LHCN-M2 (cell line): Measurements from ENCODE around the gene KCNE5. TPM values are rescaled to one million over a fixed set of nuclear protein-coding genes. Genes with fewer than 3 reads are reported as not detected.
"Not testable (repeated sequence)": the region's sequence is repeated elsewhere in the genome, so short reads cannot be mapped to it uniquely, and the experiment has no call there.

Source experiments
- DNase-seq: peaks from one replicate; pipeline ENCODE4 v3.0.0-alpha.2; 2012; ENCODE audit warnings: low read depth
- polyA plus RNA-seq: library from polyadenylated mRNA; unstranded; fragments of >200 nt; gene quantifications from one replicate; pipeline ENCODE4 v1.2.1, GENCODE V29; 2012; ENCODE audit warnings: missing spikeins
- total RNA-seq: library from RNA; depleted of rRNA; stranded (reverse); fragments of >200 nt; gene quantifications from 2 replicates; pipeline ENCODE4 v1.2.3, GENCODE V29; 2014; rRNA removed

Gene KCNE5
- 0.06 and 0.29 TPM in 2 replicates for total RNA-seq
- 0.32 TPM for polyA plus RNA-seq

DNA sequence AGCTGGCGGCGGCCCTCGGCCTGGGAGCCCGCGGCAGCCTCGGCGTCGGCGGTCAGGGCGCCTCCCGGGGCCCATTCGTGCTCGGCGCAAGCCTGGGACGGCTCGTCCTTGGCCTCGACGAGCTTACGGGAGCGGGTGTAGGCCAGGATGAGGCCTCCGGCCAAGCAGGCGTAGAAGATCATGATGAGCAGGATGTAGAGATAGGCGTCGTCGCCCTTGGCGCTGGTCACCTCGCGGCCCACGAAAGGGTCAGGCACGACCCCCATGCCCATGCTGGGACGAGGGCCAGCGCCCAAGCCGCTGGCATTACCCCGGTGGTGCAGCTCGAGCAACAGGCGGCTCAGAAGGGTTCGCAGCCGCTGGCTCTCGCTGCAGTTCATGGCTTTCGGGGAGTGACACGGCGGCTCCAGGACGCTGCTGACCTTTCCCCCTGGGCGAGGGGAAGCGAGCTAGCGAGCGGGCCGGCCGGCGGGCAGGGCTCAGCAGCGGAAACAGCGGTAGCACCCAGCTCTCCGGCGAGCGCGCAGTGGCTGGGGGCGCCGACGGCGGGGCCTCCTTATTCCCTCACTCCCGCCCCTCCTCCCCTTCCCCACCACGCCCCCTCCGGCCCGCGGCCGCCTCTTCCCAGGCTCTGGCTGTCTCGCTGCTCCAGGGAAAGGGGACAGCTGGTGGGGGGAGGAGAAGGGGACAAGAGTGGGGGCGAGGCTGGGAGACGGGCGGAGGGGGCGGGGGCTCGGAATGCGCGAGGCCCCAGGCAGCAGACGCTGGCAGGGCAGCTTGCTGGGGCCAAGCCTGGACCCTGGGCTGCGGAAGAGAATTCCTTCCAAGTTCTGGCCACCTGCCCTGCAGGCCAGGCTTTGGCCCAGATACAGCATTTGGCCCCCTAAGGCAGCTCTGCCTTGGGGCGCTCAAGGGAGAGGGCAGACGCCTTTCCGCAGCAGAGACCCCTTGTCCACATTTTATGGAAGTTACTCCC is at the start of gene KCNE5:
Gene KCNE5, minus strand, starts transcription at position 532 of the 976 bp plus-strand sequence. Its CDS starts 152 bp downstream, at position 380.
- DNase-seq, result no peak

GRCh38 chrX:109672239-109672638 is 47.3 kb upstream of the KCNE5 start:
- DNase-seq, result no peak

DNA sequence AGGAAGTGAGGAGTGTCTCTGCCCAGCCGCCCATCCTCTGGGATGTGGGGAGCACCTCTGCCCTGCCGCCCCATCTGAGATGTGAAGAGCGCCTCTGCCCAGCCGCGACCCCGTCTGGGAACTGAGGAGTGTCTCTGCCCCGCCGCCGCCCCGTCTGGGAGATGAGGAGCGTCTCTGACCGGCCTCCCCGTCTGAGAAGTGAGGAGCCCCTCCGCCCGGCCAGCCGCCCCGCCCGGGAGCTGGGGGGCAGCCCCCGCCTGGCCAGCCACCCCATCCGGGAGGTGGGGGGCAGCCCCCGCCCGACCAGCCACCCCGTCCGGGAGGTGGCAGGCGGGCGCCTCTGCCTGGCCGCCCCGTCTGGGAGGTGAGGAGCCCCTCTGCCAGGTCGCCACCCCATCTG is 46.2 kb upstream of the KCNE5 start:
- not testable (repeated sequence) for DNase-seq

- no peak for DNase-seq
Observed at GRCh38 chrX:109667986-109668385, 43.0 kb upstream of the KCNE5 start.

DNA sequence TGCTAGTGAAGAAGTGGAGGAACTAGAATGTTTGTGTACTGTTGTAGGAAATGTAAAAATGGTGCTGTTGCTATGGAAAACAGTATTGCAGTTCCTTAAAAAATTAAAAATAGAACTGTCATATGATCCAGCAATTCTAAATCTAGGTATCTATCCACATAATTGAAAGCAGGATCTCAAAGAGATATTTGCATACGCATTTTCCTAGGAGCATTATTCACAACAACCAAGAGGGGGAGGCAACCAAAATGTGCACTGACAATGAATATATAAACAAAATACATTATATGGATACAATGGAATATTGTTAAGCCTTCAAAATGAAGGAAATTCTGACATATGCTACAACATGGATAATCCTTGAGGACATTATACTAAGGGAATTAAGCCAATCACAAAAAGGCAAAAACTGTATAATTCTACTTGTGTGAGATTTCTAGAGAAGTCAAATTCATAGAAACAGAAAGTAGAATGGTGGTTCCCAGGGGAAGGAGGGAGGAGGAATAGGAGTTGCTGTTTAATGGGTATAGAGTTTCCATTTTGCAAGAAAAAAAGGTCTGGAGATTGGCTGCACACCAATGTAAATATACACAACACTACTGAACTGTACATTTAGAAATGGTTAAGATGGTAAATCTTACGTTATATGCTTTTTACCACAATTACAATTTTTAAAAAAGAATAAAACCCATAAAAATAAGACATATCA is 35.6 kb upstream of the KCNE5 start:
- DNase-seq, result peak; percentile 7

GRCh38 chrX:109658391-109658790 is 33.4 kb upstream of the KCNE5 start:
- no peak for DNase-seq

DNA sequence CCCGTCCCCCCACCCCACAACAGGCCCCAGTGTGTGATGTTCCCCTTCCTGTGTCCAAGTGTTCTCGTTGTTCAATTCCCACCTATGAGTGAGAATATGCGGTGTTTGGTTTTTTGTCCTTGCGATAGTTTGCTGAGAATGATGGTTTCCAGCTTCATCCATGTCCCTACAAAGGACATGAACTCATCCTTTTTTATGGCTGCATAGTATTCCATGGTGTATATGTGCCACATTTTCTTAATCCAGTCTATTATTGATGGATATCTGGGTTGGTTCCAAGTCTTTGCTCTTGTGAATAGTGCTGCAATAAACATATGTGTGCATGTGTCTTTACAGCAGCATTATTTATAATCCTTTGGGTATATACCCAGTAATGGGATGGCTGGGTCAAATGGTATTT is 32.4 kb upstream of the KCNE5 start:
- not testable (repeated sequence) for DNase-seq

- no peak for DNase-seq
Observed at GRCh38 chrX:109656774-109657173, 31.8 kb upstream of the KCNE5 start.

DNA sequence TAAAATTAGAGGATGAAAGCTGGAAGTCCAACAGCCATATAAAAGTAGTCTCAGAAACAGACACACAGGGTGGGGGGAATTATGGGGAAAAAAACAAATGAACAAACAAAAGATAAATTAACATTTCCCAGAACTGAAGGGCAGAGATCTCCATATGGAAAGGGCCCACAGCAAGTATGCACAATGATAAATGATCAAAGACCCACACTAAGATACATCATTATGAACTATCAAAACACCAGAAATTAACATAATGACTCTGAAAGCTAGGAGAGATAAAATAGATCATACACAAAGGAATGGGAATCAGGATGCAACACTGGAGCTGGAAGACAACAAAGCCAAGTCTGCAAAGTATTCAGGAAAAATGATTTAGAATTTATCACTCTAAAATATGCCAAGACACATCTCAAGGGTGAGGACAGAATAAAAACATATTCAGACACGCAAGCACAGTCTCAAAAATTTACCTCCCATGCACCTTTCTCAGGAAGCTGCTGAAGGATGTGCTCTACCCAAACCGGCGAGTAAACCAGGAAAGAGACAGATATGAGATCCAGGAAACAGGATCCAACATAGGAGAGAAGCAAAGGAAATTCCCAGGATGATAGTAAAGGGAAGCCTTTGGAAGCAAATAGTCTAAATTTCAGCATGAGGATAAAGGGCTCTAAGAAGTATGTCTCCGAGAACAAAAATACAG is 30.7 kb upstream of the KCNE5 start:
- no peak for DNase-seq

DNA sequence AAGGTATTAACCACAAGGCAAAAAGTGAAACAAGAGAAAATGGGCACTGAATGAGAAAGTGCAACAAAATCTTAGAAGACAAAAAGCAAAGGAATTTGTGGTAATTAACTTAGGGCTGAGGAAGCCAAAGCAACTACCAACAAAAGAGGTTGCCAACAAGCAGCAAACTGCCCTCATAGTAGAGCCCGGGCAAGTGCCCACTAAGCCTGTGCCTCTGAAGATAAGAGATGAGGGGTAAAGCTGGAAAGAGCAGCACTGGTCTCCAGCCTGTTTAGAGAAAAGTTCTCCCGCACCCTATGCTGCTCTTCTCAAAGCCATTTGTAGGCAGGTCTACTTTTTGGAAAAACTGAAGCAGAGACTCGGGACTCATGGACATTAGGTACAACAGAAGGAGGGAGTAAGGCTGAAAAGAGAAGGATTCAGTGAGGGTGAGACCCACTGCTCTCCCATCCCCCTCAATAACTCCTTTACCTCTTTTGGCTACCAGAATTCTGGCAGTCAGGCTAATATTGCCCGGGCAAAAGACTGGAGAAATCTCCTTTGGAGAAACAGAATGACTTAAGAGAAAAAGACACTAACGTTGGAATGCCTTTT is 29.6 kb upstream of the KCNE5 start:
- no peak for DNase-seq

GRCh38 chrX:109644671-109645070 is 19.7 kb upstream of the KCNE5 start:
- not testable (repeated sequence) for DNase-seq

DNA sequence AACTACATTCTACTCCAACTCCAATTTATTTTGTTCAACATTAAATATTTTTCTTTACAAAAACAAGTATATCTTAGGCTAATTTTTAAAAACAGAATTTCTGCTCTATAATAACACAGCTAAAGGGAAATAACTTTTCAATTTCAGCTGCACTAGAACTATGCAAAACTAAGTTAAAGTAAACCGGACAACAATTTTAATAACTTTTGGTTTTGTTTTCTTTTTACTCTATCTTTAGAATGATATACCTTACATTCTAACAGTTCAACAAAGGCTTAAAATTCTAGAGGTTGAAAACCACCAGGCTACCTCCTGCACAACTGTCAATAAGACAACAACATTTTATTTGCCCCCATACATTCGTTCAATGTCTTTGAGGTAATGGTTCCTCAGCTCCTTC is 18.7 kb upstream of the KCNE5 start:
- no peak for DNase-seq

DNA sequence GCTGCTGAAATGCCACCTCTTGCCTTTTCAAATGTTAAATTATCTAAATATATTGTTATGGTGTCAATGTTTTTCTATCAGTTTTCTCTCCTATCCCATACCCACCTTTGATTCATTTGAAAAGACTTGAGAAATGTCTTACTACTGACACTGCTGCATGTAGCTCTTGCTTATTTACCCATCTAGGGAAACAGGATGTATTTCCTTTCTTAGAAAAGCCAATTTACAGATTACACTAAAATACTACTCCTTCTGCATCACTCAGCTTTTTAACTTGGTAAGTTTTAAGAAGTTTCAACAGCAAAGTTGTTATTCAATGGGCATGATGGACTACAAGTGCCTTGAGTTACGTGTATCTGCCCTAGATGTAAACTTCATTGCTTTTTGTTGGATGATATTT is 13.2 kb upstream of the KCNE5 start:
- no peak for DNase-seq

DNA sequence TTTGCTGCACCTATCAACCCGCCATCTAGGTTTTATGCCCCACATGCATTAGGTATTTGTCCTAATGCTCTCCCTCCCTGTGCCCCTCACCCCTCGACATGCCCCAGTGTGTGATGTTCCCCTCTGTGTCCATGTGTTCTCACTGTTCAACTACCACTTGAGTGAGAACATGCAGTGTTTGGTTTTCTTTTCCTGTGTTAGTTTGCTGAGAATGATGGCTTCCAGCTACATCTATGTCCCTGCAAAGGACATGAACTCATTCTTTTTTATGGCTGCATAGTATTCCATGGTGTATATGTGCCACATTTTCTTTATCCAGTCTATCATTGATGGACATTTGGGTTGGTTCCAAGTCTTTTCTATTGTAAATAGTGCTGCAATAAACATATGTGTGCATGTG is 12.5 kb upstream of the KCNE5 start:
- DNase-seq, result not testable (repeated sequence)

DNA sequence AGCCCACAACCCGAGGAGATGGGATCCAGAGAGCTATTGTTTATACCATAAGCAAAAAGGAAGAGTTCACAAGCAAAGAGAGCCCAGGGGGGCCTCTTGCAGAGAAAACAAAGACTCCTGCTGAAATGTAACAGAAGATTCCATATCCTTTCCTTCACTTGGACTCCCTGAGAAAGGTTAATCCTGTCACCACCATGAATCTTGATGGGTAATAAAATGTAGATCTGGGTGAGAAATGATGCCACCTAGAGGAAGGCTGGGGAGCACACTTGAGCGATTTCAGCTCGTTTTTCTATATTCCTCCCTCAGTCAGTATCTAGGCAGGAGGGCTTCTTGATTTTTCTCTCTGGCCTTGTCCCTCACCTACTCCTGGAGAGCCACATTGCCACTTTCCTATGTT is 10.2 kb upstream of the KCNE5 start:
- DNase-seq, result peak; percentile 5

- peak; percentile 24 for DNase-seq
Observed at GRCh38 chrX:109632906-109633504, 8.0 kb upstream of the KCNE5 start.

GRCh38 chrX:109629310-109629709 is 4.3 kb upstream of the KCNE5 start:
- peak; percentile 18 for DNase-seq

DNA sequence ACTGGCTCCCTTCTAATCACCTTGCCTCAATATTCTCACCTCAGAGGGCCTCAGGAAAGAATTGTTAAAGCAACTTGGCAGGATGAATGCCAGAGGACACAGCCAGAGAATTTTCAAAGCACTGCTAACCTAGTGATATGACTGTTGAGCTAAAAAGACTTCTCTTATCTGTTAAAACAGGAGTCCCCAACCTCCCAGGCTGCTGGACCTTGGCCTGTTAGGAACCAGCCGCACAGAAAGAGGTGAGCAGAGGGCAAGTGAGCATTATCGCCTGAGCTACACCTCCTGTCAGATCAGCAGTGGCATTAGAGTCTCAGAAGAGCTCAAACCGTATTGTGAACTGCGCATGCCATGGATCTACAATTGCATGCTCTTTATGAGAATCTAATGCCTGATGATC is 1.7 kb upstream of the KCNE5 start:
- no peak for DNase-seq

GRCh38 chrX:109623997-109624396 is 975 bp downstream of the KCNE5 start:
- no peak for DNase-seq

DNA sequence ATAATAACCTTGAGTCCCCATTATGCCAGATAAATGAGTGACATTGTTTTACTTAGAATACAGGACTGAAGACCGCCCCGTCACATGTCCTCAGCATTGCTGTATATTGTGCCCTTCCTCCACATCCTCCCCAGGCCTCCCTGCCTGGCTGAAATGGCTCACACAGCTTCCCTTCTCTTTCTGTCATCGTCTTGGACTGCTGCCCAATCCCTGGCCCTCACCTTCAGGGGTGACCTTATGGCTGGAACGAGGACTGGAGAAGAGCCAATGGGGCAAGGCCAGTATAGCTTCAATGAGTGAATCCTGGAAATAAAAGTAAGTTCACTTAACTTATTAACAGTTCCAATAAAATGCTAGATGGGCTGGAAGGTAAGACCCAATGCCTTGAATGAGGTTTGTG is 2.7 kb downstream of the KCNE5 start:
- DNase-seq, result no peak

- no peak for DNase-seq
Observed at GRCh38 chrX:109619771-109620170, 5.2 kb downstream of the KCNE5 start.
